ENCODE results near the gene KCNH5.

DNA sequence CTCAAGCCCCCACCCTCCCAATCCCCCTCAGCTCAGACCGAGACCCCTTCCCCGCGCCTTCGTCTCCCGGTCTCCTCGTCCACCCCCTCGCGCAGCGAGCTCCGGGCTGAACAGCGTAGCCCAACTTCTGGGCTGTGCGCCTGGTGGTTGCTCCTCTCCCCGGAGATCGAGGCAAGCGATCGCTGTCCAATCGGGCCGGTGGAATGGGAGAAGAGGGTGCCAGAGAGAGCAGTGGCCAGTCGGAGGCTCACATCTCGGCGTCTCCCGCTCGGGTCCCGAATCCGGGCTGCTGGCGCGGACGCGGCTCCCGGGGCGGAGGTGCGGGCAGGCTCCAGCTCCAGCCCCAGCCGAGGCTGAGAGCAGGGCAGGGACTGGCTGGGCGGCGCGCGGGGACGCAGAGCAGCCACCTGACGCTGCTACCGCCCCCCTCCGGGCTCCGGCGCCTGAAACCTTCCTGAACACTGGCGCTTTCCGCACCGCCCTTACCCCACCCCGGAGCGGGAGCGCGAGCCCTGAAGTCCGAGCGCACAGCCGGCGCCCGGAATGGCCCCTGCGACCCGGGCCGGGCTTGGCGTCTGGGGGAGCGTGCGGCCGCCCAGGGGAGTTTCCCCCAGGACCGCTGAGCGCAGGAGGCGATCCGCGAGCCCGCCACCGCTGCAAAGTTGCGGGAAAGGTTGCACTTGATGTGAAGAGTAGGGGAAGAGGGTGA lies 508 bp upstream of the KCNH5 start:
- no peak for TF ChIP-seq BHLHE40 (IDR thresholded peaks at IDR 0.05; ENCODE audit: borderline replicate concordance)
- no peak for TF ChIP-seq TARDBP (IDR thresholded peaks at IDR 0.05)
- TF ChIP-seq FOXM1 (IDR thresholded peaks at IDR 0.05; ENCODE audit: borderline replicate concordance) = peak; percentile 71
- TF ChIP-seq SP1 (IDR thresholded peaks at IDR 0.05) = no peak

Data from HEK293T (cell line).